Measurements from ENCODE around the gene GNG8. TPM values are rescaled to one million over a fixed set of nuclear protein-coding genes. Genes with fewer than 3 reads are reported as not detected.

Gene GNG8
- total RNA-seq, 4 donors from 2014 or later: not detected

DNA sequence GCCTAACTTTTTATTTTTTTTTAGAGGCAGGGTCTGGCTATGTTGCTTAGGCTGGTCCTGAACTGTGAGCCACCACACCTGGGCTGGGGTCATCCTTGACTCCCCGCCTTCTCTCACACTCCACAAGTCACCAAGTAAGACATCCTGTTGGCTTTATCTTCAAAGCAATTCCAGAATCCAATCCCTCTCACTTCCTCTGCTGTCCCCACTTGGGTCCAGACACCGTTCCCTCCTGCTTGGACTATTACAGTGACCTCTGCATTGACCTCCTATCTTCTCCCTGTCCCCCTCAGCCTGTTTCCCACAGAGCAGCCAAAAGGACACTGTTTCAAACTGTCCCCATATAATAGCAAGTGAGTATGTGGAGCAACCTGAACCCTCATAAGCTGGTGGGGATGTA, 4.7 kb upstream of the GNG8 start:
- TF ChIP-seq, protein P1, sequence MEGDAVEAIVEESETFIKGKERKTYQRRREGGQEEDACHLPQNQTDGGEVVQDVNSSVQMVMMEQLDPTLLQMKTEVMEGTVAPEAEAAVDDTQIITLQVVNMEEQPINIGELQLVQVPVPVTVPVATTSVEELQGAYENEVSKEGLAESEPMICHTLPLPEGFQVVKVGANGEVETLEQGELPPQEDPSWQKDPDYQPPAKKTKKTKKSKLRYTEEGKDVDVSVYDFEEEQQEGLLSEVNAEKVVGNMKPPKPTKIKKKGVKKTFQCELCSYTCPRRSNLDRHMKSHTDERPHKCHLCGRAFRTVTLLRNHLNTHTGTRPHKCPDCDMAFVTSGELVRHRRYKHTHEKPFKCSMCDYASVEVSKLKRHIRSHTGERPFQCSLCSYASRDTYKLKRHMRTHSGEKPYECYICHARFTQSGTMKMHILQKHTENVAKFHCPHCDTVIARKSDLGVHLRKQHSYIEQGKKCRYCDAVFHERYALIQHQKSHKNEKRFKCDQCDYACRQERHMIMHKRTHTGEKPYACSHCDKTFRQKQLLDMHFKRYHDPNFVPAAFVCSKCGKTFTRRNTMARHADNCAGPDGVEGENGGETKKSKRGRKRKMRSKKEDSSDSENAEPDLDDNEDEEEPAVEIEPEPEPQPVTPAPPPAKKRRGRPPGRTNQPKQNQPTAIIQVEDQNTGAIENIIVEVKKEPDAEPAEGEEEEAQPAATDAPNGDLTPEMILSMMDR (IDR thresholded peaks at IDR 0.05; ENCODE audit: low read depth): no peak

- TF ChIP-seq, protein P1 (IDR thresholded peaks at IDR 0.05; ENCODE audit: low read depth): no peak
These were observed 3.6 kb upstream of the GNG8 start for GRCh38 chr19:46639358-46640182.

DNA sequence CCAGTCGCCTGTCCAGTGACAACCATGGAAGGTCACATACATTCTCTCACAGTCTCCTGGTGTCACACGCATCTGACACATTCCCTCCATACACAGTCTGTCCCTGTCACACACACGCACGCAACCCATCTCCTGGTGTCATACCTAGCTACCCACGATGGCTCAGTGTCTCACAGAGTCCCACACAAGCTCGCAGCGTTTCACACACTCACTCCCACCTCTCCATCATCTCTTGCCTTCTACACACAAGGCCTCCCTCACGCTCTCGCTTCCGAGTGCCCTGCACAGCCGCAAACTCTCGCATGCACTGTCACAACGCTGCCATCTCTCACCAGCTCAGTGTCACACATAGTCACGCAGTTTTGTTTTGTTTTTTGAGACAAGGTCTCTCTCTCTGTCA, 1.2 kb upstream of the GNG8 start:
- TF ChIP-seq, protein P1 (IDR thresholded peaks at IDR 0.05; ENCODE audit: low read depth): no peak

DNA sequence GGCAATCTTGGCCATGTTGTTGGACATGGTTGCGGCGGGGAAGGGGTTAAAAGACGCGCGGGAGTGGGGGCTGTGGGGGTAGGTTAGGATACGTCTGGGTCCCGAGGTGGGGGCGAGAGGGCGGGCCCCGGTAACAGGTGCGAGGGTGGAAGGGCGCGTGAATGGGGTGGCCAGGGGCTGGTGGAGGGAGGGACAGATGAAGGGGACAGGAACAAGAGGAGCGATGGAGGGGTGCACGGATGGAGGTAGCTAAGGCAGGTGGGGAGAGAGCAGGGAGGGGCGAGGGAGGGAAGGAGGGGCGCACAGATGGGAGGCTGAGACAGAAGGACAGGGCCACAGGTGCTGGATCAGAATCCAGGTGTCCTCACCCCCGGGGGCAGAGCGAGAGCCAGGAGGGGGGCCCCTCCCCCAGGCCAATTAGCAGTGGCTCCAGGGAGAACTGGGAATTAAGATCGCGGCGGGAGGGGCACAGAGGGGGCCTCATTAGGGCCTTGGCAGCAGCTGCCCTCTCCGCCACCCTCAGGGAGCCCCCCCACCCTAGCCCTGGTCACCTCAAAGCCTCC, 1.3 kb downstream of the GNG8 start:
- TF ChIP-seq, protein P1 (IDR thresholded peaks at IDR 0.05; ENCODE audit: low read depth): no peak

DNA sequence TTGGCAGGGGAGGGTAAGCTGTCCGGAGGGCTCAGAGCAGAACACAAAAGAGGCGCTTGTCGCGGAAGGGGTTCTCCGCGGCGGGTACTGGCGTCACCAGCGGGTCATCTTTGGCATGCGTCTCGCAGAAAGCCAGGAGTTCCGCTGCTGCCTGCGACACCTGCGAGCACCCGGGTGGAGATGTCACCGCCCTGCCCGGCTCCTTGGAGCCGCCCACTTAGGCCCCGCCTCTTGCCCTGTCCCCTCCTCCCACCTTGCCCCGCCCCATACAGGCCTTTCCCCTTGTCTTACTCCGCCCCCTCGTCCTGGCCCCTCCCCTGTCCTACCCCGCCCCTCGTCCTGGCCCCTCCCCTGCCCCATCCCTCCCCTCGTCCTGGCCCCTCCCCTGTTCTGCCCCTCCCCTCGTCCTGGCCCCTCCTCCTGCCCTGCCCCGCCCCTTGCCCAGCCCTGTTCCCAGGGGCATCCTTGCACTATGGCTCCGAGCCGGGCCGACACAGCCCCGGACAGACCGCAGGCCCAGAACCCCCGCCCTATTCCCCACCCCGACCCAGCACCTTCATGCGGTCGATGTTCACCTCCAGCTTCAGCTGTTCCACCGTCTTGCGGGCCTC, 1.9 kb downstream of the GNG8 start:
- TF ChIP-seq, protein P1 (IDR thresholded peaks at IDR 0.05; ENCODE audit: low read depth): no peak

- TF ChIP-seq, protein P1 (IDR thresholded peaks at IDR 0.05; ENCODE audit: low read depth): no peak
These were observed 2.9 kb downstream of the GNG8 start for GRCh38 chr19:46633130-46633529.

- TF ChIP-seq, protein P1 (IDR thresholded peaks at IDR 0.05; ENCODE audit: low read depth): no peak
These were observed 4.5 kb downstream of the GNG8 start for GRCh38 chr19:46631481-46631880.

All from subcutaneous adipose tissue (tissue), 4 donors.